Stomach (tissue), 4 donors: Measurements from ENCODE around the gene HOXC13.

Experiments used
- EP300 ChIP-seq: sonication (generic); formaldehyde crosslinking; IDR thresholded peaks from one replicate; pipeline ENCODE4 v1.6.1; 2017; ENCODE audit warnings: antibody characterized with exemption
- POLR2A ChIP-seq, 4 donors: fragments of 450-650 bp; IDR thresholded peaks; one replicate each; pipeline ENCODE4 v1.6.1; 2016; ENCODE audit warnings: antibody characterized with exemption in 4 of 4, control low read depth in 2 of 4, mild to moderate bottlenecking in 1 of 4, moderate library complexity in 1 of 4
- TF ChIP-seq, protein P1 (sequence below), 7 experiments: fragments of 450-650 bp in 4 of 7; fragments of 200-600 bp in 3 of 7; sonication (generic) in 3 of 7; IDR thresholded peaks; one replicate each; pipeline ENCODE4 v1.5.1; 2016 to 2019; ENCODE audit warnings: antibody characterized with exemption in 7 of 7, control low read depth in 2 of 7, mild to moderate bottlenecking in 1 of 7

DNA sequence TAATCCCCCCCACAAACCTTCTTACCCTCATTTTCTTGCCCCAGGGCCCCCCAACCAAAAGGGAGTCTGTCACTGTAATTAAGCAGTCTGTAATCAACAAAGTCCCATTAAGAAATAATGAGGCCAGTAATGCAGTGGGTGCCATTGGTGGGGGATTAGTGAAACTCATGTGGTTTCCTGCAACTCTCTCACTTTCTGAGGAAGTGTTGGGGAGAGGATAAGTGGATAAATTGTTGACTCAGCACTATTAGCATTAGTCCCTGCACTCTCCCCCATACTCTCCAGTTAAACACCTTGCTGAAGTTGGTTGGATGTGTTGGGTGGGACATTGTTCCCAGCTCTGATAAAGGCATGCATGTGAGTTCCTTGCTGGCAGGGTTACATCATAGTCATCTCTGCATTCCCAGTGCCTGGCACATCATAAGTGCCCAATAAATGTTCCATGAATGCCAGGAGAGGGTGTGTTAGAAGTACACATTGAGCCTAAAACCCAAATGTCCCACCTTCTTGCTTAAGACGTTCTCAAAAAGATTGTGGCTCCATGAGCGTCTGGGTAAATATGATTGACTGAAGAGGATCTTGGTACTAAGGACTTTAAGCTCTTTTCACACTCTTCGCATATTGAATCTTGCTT, 45.8 kb upstream of the HOXC13 start:
- TF ChIP-seq, protein P1, sequence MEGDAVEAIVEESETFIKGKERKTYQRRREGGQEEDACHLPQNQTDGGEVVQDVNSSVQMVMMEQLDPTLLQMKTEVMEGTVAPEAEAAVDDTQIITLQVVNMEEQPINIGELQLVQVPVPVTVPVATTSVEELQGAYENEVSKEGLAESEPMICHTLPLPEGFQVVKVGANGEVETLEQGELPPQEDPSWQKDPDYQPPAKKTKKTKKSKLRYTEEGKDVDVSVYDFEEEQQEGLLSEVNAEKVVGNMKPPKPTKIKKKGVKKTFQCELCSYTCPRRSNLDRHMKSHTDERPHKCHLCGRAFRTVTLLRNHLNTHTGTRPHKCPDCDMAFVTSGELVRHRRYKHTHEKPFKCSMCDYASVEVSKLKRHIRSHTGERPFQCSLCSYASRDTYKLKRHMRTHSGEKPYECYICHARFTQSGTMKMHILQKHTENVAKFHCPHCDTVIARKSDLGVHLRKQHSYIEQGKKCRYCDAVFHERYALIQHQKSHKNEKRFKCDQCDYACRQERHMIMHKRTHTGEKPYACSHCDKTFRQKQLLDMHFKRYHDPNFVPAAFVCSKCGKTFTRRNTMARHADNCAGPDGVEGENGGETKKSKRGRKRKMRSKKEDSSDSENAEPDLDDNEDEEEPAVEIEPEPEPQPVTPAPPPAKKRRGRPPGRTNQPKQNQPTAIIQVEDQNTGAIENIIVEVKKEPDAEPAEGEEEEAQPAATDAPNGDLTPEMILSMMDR (IDR thresholded peaks at IDR 0.05) = no peak
- TF ChIP-seq POLR2A (IDR thresholded peaks at IDR 0.05) = no peak
- TF ChIP-seq EP300 = no peak
